ENCODE measurements around the gene AGGF1. TPM values are rescaled to one million over a fixed set of nuclear protein-coding genes. Genes with fewer than 3 reads are reported as not detected.

Gene AGGF1
- total and polyA plus RNA-seq, 2 experiments from 2014 or later, result 24.4 to 27.5 TPM

- TF ChIP-seq REST (IDR thresholded peaks at IDR 0.05; ENCODE audit: unreplicated experiment), result no peak
- TF ChIP-seq EZH2 (IDR thresholded peaks at IDR 0.05; ENCODE audit: low read depth, unreplicated experiment), result no peak
- TF ChIP-seq ZNF462 (CRISPR knock-in tag; IDR thresholded peaks at IDR 0.05), result no peak
Observed at GRCh38 chr5:77031891-77032290, 1.7 kb downstream of the AGGF1 start (continued).

- peaks cover 27% of the 10 kb centered on the region for H3K9me3 Mint-ChIP-seq
- peaks cover 6% of the 10 kb centered on the region for H3K4me1 Mint-ChIP-seq
- Histone ChIP-seq H2AFZ (no peak overlapping the region), H3K4me3 (no peak overlapping the region), H3K79me2 (replicated peaks; ENCODE audit: insufficient read depth) (0 out of 2 replicates have a peak, but pooled peaks cover 5% of the 10 kb centered on the region), H3K27me3 (ENCODE audit: insufficient read depth) (peaks cover 8% of the 10 kb centered on the region; the same call in 1 of the 2 replicates), H3F3A (replicated peaks; ENCODE audit: low read depth) (peaks cover 3% of the 10 kb centered on the region; the same call in 1 of the 2 replicates), H3K4me2 (no peak overlapping the region), H3K36me3 (ENCODE audit: insufficient read depth) (peaks cover 11% of the 10 kb centered on the region; the same call in 1 of the 2 replicates), H4K20me1 (replicated peaks; ENCODE audit: insufficient read depth) (no peaks in the 10 kb centered on the region), H3K4me1 (ENCODE audit: insufficient read depth) (no peaks in the 10 kb centered on the region), H3K27ac (ENCODE audit: low read depth) (no peak overlapping the region), H3K9me2 (ENCODE audit: insufficient read depth) (no peaks in the 10 kb centered on the region)
- no peak overlapping the region for H3K27ac Mint-ChIP-seq
- no peak overlapping the region for H3K4me3 Mint-ChIP-seq
- H3K36me3 Mint-ChIP-seq (ENCODE audit: low read depth), result peaks cover 44% of the 10 kb centered on the region
- peaks cover 10% of the 10 kb centered on the region for H3K27me3 Mint-ChIP-seq (ENCODE audit: insufficient read depth, low read depth, poor library complexity)
- DNase-seq (ENCODE audit: low spot score) (no peak), ATAC-seq (no peak)
- TF ChIP-seq STAT1 (IDR thresholded peaks at IDR 0.05; ENCODE audit: unreplicated experiment) (no peak), CTCF (conservative IDR thresholded peaks at IDR 0.05; ENCODE audit: low read depth in 2 of 2) (no peak), ZNF331 (CRISPR knock-in tag; IDR thresholded peaks at IDR 0.05; ENCODE audit: low read depth) (no peak), JUNB (IDR thresholded peaks at IDR 0.05; ENCODE audit: unreplicated experiment) (no peak), EZH2 (IDR thresholded peaks at IDR 0.05; ENCODE audit: low read depth, unreplicated experiment) (no peak), NANOG (IDR thresholded peaks at IDR 0.05; ENCODE audit: borderline replicate concordance) (no peak), ZNF114 (CRISPR knock-in tag; IDR thresholded peaks at IDR 0.05) (no peak), REST (IDR thresholded peaks at IDR 0.05; ENCODE audit: unreplicated experiment) (no peak)
Observed at GRCh38 chr5:77032635-77033034, 2.4 kb downstream of the AGGF1 start.
